Stimulated activated CD8-positive, alpha-beta memory T cell treated with anti-CD3 and anti-CD28 coated beads, Interleukin-15, amount 100 ng/mL, for 4 hours (primary cell): ENCODE measurements around the gene RPS10.
"Not testable (repeated sequence)": the region's sequence is repeated elsewhere in the genome, so short reads cannot be mapped to it uniquely, and the experiment has no call there.

Experiments used
- DNase-seq, 2 donors: peaks; one replicate each; pipeline ENCODE4 v3.0.0-alpha.2; 2020; ENCODE audit warnings: low read depth in 2 of 2

The RPS10 gene

GRCh38 chr6:34447910-34448309 lies 22.0 kb upstream of the RPS10 start:
- no peak for DNase-seq

GRCh38 chr6:34447386-34447785 lies 21.5 kb upstream of the RPS10 start:
- DNase-seq: no peak

- no peak for DNase-seq
Measured at GRCh38 chr6:34445313-34445860, 19.5 kb upstream of the RPS10 start.

- DNase-seq: no peak
Measured at GRCh38 chr6:34441526-34441925, 15.7 kb upstream of the RPS10 start.

- no peak for DNase-seq
Measured at GRCh38 chr6:34439442-34439841, 13.6 kb upstream of the RPS10 start.

- no peak for DNase-seq
Measured at GRCh38 chr6:34438705-34439104, 12.8 kb upstream of the RPS10 start.

GRCh38 chr6:34437644-34437970 lies 11.7 kb upstream of the RPS10 start:
- no peak for DNase-seq

GRCh38 chr6:34436803-34437643 lies 11.2 kb upstream of the RPS10 start:
- no peak for DNase-seq

GRCh38 chr6:34435916-34436315 lies 10.0 kb upstream of the RPS10 start:
- DNase-seq: no peak

GRCh38 chr6:34425132-34425497 lies 754 bp downstream of the RPS10 start:
- DNase-seq: no peak

GRCh38 chr6:34424200-34425131 lies 1.4 kb downstream of the RPS10 start:
- DNase-seq: no peak

- no peak for DNase-seq
Measured at GRCh38 chr6:34423254-34423653, 2.6 kb downstream of the RPS10 start.

- no peak for DNase-seq
Measured at GRCh38 chr6:34418367-34418766, 7.5 kb downstream of the RPS10 start.

GRCh38 chr6:34416877-34417371 lies 8.9 kb downstream of the RPS10 start:
- DNase-seq: no peak

GRCh38 chr6:34414999-34415858 lies 10.6 kb downstream of the RPS10 start:
- DNase-seq: no peak

GRCh38 chr6:34412643-34413214 lies 13.1 kb downstream of the RPS10 start:
- no peak for DNase-seq

- no peak for DNase-seq
Measured at GRCh38 chr6:34412016-34412415, 13.9 kb downstream of the RPS10 start.

GRCh38 chr6:34407915-34408314 lies 18.0 kb downstream of the RPS10 start:
- not testable (repeated sequence) for DNase-seq

GRCh38 chr6:34396518-34396917 lies 29.4 kb downstream of the RPS10 start:
- DNase-seq: no peak

GRCh38 chr6:34393966-34394305 lies 31.9 kb downstream of the RPS10 start:
- no peak for DNase-seq
